H1 (cell line): ENCODE measurements around the gene USP7. TPM values are rescaled to one million over a fixed set of nuclear protein-coding genes. Genes with fewer than 3 reads are reported as not detected.

Experiments
- CTCF ChIA-PET: fragments of 300-600 bp; sonication (Branson Sonifier 250); formaldehyde crosslinking; loops from one replicate; lab custom pipeline; 2021; ENCODE audit not compliant: partially characterized antibody; lab: Charles Lee
- POLR2A ChIA-PET: fragments of 300-600 bp; sonication (Branson Sonifier 250); formaldehyde crosslinking; loops from one replicate; lab custom pipeline; 2021; ENCODE audit warnings: inconsistent platforms; ENCODE audit not compliant: partially characterized antibody; lab: Charles Lee
- DNase-seq, 2 experiments: peaks; one replicate each; pipeline versions ENCODE4 v3.0.0 to v3.0.0-alpha.2; 2010 to 2022; ENCODE audit warnings: low spot score in 2 of 2, low read depth in 1 of 2, mixed read lengths in 1 of 2
- FAIRE-seq: peaks from 2 replicates; lab custom pipeline; 2011; peaks lifted over from hg19 to GRCh38; lab: Jason Lieb, UNC
- H2AFZ ChIP-seq: 2 replicates; pipeline ENCODE4 v1.8.1; 2012; ENCODE audit warnings: low read length, inconsistent platforms
- H2AK5ac ChIP-seq: 2 replicates; pipeline ENCODE4 v1.6.1; 2013; ENCODE audit warnings: low read depth, low read length
- H2BK120ac ChIP-seq: replicated peaks from 2 replicates; pipeline ENCODE3; 2013; ENCODE audit warnings: low read depth, low read length, inconsistent platforms
- H2BK12ac ChIP-seq: 2 replicates; pipeline ENCODE4 v1.6.1; 2013; ENCODE audit warnings: low read depth, low read length
- H2BK15ac ChIP-seq: 2 replicates; pipeline ENCODE4 v1.6.1; 2013; ENCODE audit warnings: low read length
- H2BK20ac ChIP-seq: 2 replicates; pipeline ENCODE4 v1.6.1; 2013; ENCODE audit warnings: low read length
- H2BK5ac ChIP-seq: 2 replicates; pipeline ENCODE4 v1.6.1; 2013; ENCODE audit warnings: low read depth, low read length
- H3K14ac ChIP-seq: 2 replicates; pipeline ENCODE4 v1.6.1; 2013; ENCODE audit warnings: inconsistent platforms; ENCODE audit not compliant: insufficient read length
- H3K18ac ChIP-seq: 2 replicates; pipeline ENCODE4 v1.6.1; 2013; ENCODE audit warnings: low read length; ENCODE audit errors: extremely low read depth
- H3K23ac ChIP-seq: 2 replicates; pipeline ENCODE4 v1.6.1; 2013; ENCODE audit warnings: inconsistent platforms; ENCODE audit not compliant: insufficient read length
- H3K23me2 ChIP-seq: 2 replicates; pipeline ENCODE4 v1.6.1; 2013; ENCODE audit warnings: low read depth, low read length
- H3K27ac ChIP-seq: 2 replicates; pipeline ENCODE4 v1.6.1; 2011; ENCODE audit warnings: low read depth, low read length, inconsistent platforms
- H3K27me3 ChIP-seq, 4 experiments: replicated peaks in 1 of 4; 1 replicate in 1 of 4; 2 replicates in 3 of 4; pipeline versions ENCODE4 v1.6.1 to v1.8.1; 2011 to 2013; ENCODE audit warnings: low read length in 3 of 4, mild to moderate bottlenecking in 3 of 4, inconsistent platforms in 2 of 4, mixed read lengths in 2 of 4, moderate library complexity in 1 of 4; ENCODE audit not compliant: control insufficient read depth in 3 of 4, insufficient read depth in 3 of 4; ENCODE audit errors: extremely low read depth in 1 of 4
- H3K36me3 ChIP-seq, 4 experiments: 2 replicates each; pipeline versions ENCODE4 v1.6.1 to v1.8.1; 2011 to 2013; ENCODE audit warnings: mild to moderate bottlenecking in 4 of 4, low read length in 3 of 4, moderate library complexity in 2 of 4, control low read depth in 1 of 4, inconsistent platforms in 1 of 4; ENCODE audit not compliant: insufficient read depth in 4 of 4, control insufficient read depth in 2 of 4
- H3K4ac ChIP-seq: replicated peaks from 2 replicates; pipeline ENCODE3; 2013; ENCODE audit warnings: low read length, low read depth, mixed read lengths, inconsistent platforms; ENCODE audit not compliant: insufficient read length
- H3K4me1 ChIP-seq, 4 experiments: replicated peaks in 1 of 4; 1 replicate in 1 of 4; 2 replicates in 3 of 4; pipeline versions ENCODE4 v1.6.1 to v1.8.1; 2011 to 2013; ENCODE audit warnings: low read length in 3 of 4, inconsistent platforms in 2 of 4, mixed read lengths in 1 of 4; ENCODE audit not compliant: insufficient read depth in 4 of 4, control insufficient read depth in 3 of 4
- H3K4me2 ChIP-seq, 2 experiments: 2 replicates each; pipeline versions ENCODE4 v1.6.1 to v1.8.1; 2011 to 2013; ENCODE audit warnings: low read depth in 2 of 2, low read length in 2 of 2, control low read depth in 1 of 2, inconsistent platforms in 1 of 2, mild to moderate bottlenecking in 1 of 2; ENCODE audit not compliant: insufficient read depth in 1 of 2
- H3K4me3 ChIP-seq, 4 experiments: fragments of 200-600, 300-600 bp in 1 of 4; sonication (generic), shearing (Covaris generic), sonication (Bioruptor Twin) in 1 of 4; 2 replicates each; pipeline versions ENCODE4 v1.5.1 to v1.8.1; 2011 to 2016; ENCODE audit warnings: low read length in 4 of 4, low read depth in 3 of 4, control low read depth in 2 of 4, inconsistent platforms in 2 of 4, mild to moderate bottlenecking in 2 of 4, mixed read lengths in 1 of 4, moderate library complexity in 1 of 4; ENCODE audit not compliant: insufficient read depth in 2 of 4; ENCODE audit errors: extremely low read depth in 1 of 4
- H3K56ac ChIP-seq: replicated peaks from 2 replicates; pipeline ENCODE3; 2013; ENCODE audit warnings: low read depth, mild to moderate bottlenecking, mixed read lengths, low read length, inconsistent platforms; ENCODE audit not compliant: insufficient read length
- H3K79me1 ChIP-seq: 2 replicates; pipeline ENCODE4 v1.6.1; 2013; ENCODE audit warnings: low read depth, low read length, control low read depth
- H3K79me2 ChIP-seq, 2 experiments: 2 replicates each; pipeline versions ENCODE4 v1.6.1 to v1.8.1; 2012 to 2013; ENCODE audit warnings: low read length in 2 of 2, mild to moderate bottlenecking in 2 of 2, inconsistent platforms in 1 of 2; ENCODE audit not compliant: insufficient read depth in 2 of 2, control insufficient read depth in 1 of 2
- H3K9ac ChIP-seq, 4 experiments: replicated peaks in 1 of 4; 1 replicate in 1 of 4; 2 replicates in 3 of 4; pipeline versions ENCODE4 v1.6.1 to v1.8.1; 2011 to 2013; ENCODE audit warnings: low read depth in 3 of 4, low read length in 3 of 4, control low read depth in 2 of 4, mild to moderate bottlenecking in 2 of 4, moderate library complexity in 2 of 4, inconsistent platforms in 1 of 4; ENCODE audit errors: extremely low read depth in 1 of 4
- H3K9me3 ChIP-seq, 2 experiments: 2 replicates each; pipeline versions ENCODE4 v1.6.1 to v1.8.1; 2012 to 2013; ENCODE audit warnings: mild to moderate bottlenecking in 2 of 2, moderate library complexity in 2 of 2, control low read depth in 1 of 2, inconsistent platforms in 1 of 2, low read depth in 1 of 2, low read length in 1 of 2, mixed read lengths in 1 of 2; ENCODE audit not compliant: insufficient read depth in 2 of 2
- H4K20me1 ChIP-seq, 2 experiments: replicated peaks in 1 of 2; 2 replicates each; pipeline versions ENCODE3 to v1.8.1; 2011 to 2013; ENCODE audit warnings: inconsistent platforms in 2 of 2, low read length in 2 of 2, mild to moderate bottlenecking in 1 of 2; ENCODE audit not compliant: insufficient read depth in 2 of 2, control insufficient read depth in 1 of 2
- H4K5ac ChIP-seq: 2 replicates; pipeline ENCODE4 v1.6.1; 2013; ENCODE audit warnings: low read length, low read depth, mixed read lengths, inconsistent platforms; ENCODE audit not compliant: insufficient read length
- H4K8ac ChIP-seq: 2 replicates; pipeline ENCODE4 v1.8.0; 2013; ENCODE audit warnings: mild to moderate bottlenecking, moderate library complexity, low read length, inconsistent platforms; ENCODE audit not compliant: insufficient read depth; ENCODE audit errors: extremely low read depth
- H4K91ac ChIP-seq: replicated peaks from 2 replicates; pipeline ENCODE3; 2013; ENCODE audit warnings: low read length, mixed read lengths, inconsistent platforms; ENCODE audit not compliant: insufficient read length
- JUN ChIP-seq: IDR thresholded peaks from 2 replicates; pipeline ENCODE4 v1.6.1; 2011; ENCODE audit warnings: low read depth, mild to moderate bottlenecking, improper control_type of control experiment, low read length
- KDM1A ChIP-seq: fragments of 200-600, 300-600 bp; sonication (generic); IDR thresholded peaks from 2 replicates; pipeline ENCODE4 v1.7.1; 2016; ENCODE audit warnings: mild to moderate bottlenecking, low read length, borderline replicate concordance
- SP1 ChIP-seq: IDR thresholded peaks from 2 replicates; pipeline ENCODE4 v1.6.1; 2011; ENCODE audit warnings: low read depth, low read length
- WGBS, 2 experiments: shearing (Covaris generic) in 1 of 2; methylation state at CpG; one replicate each; pipeline versions ENCODE4 v1.1.6 to v1.1.7; 2013 to 2015; ENCODE audit warnings: low lambda C conversion rate in 2 of 2, mixed read lengths in 2 of 2, inconsistent platforms in 1 of 2, low coverage in 1 of 2, missing lambda C conversion rate in 1 of 2; ENCODE audit not compliant: insufficient replicate concordance in 2 of 2, insufficient coverage in 1 of 2, insufficient read length in 1 of 2; ENCODE audit errors: extremely low coverage in 1 of 2, missing lambda C conversion rate in 1 of 2; 5-methylcytosine and 5-hydroxymethylcytosine counted together
- polyA plus RNA-seq, 7 experiments: library from polyadenylated mRNA; depleted of rRNA in 3 of 7; stranded (reverse) in 5 of 7; unstranded in 2 of 7; fragments of >200 nt in 5 of 7; fragments of 200-250 nt in 2 of 7; gene quantifications; 1 replicate in 5 of 7; 2 replicates in 1 of 7; 4 replicates in 1 of 7; pipeline versions ENCODE4 v1.2.1 to v1.2.3, GENCODE V29; 2011 to 2013; ENCODE audit warnings: missing spikeins in 2 of 7, mixed read lengths in 2 of 7
- total RNA-seq: library from RNA; stranded (reverse); fragmentation: NEBNext Ultra II Directional; extraction: Animal tissue kit (Norgen Biotek cat#: 25700); gene quantifications from 2 replicates; pipeline ENCODE4 v1.2.1, GENCODE V29; 2021

USP7 gene
- total and polyA plus RNA-seq, 2 of the 8 experiments (the other 6 are each of a cell fraction or from before 2014, with no cell fraction given) = 21.3 to 211 TPM

DNA sequence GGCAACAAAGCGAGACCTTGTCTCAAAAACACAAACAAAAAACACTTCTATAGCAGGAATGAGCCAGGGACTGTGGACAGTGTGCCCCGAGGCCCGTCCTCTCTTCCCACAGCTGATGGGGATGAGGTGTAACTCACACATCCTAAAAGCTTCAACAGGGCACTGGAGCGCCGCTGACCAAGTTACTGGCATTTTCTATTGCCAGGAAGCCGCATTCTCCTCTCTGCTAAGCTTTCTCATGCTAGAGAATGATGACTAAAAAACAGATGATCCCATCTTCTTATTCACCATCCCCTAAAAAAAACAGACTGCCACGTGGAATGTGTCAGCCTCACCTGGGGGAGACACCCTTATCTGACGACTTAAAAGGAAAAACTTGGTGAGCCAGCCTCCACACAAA, 111.2 kb downstream of the USP7 start:
- Histone ChIP-seq H3K4me3 (no peak overlapping the region), H3K79me2 (peaks cover 0 to 3% of the 10 kb centered on the region in 2 experiments; a peak in 1 of 4 replicates), H3K27ac (no peak overlapping the region), H3K23ac (no peak overlapping the region), H3K23me2 (no peaks in the 10 kb centered on the region), H3K4me1 (peaks cover 0 to 22% (median 8%) of the 10 kb centered on the region in 4 experiments; a peak in 6 of 7 replicates), H3K79me1 (peaks cover 3% of the 10 kb centered on the region), H4K5ac (no peak overlapping the region), H3K27me3 (no peaks in the 10 kb centered on the region), H2BK120ac (no peak overlapping the region), H2BK15ac (no peak overlapping the region), H3K14ac (no peak overlapping the region), H3K56ac (no peak overlapping the region), H3K4ac (no peak overlapping the region), H4K8ac (no peak overlapping the region), H2BK20ac (no peak overlapping the region), H2BK12ac (no peak overlapping the region), H2BK5ac (no peak overlapping the region; the same call in 1 of the 2 replicates), H3K4me2 (no peak overlapping the region), H3K9ac (no peak overlapping the region), H3K9me3 (no peaks in the 10 kb centered on the region), H4K20me1 (peaks cover 16 to 29% of the 10 kb centered on the region in 2 experiments), H4K91ac (no peak overlapping the region), H3K36me3 (peaks cover 27 to 86% (median 40%) of the 10 kb centered on the region in 4 experiments; a peak in 7 of 8 replicates), H2AK5ac (no peak overlapping the region), H3K18ac (no peak overlapping the region), H2AFZ (no peak overlapping the region)
- DNase-seq (no peak), FAIRE-seq (no peak)
- ChIA-PET CTCF (interaction anchor here (0.6 to 8.8 kb wide), 5 partner anchors 15 to 53 kb away, joined by 3 to 90 read pairs (median 4); partner anchors contain the start of gene CARHSP1), POLR2A (interaction anchor here (0.5 to 24.4 kb wide), 6 partner anchors 14 to 50 kb away, joined by 3 to 456 read pairs (median 3); partner anchors contain the start of genes CARHSP1 and LITAFD)
- 90% methylated on average over 8 of the region's 8 CpGs; no CpG with 5 or more reads in 1 of the 2 experiments for WGBS, 2 experiments
- TF ChIP-seq JUN (no peak), KDM1A (no peak), SP1 (no peak)
